Measurements from ENCODE around the gene C1QL4. TPM values are rescaled to one million over a fixed set of nuclear protein-coding genes. Genes with fewer than 3 reads are reported as not detected.
A peak's percentile ranks its signal among the peaks of the same experiment; 100 is the strongest.
"Not testable (repeated sequence)": the region's sequence is repeated elsewhere in the genome, so short reads cannot be mapped to it uniquely, and the experiment has no call there.

The C1QL4 gene
- polyA plus RNA-seq, 1 donor from 2014 or later, result not detected

- Mint-ChIP-seq H3K4me3 (peak overlapping the region; percentile 52 to 86 (median 66)), H3K36me3 (peaks cover 2% of the 10 kb centered on the region), H3K27me3 (peaks cover 43% of the 10 kb centered on the region), H3K4me1 (peaks cover 2 to 8% (median 6%) of the 10 kb centered on the region in 3 donors), H3K27ac (peak overlapping the region in 2 of 3 donors; percentile 23 to 66), H3K9me3 (no peaks in the 10 kb centered on the region)
Observed at GRCh38 chr12:49332891-49333371, 4.1 kb downstream of the C1QL4 start.

GRCh38 chr12:49332441-49332861 lies 4.5 kb downstream of the C1QL4 start:
- Mint-ChIP-seq H3K4me3 (peak overlapping the region in 2 of 4 donors; percentile 38 to 52), H3K36me3 (peaks cover 4% of the 10 kb centered on the region), H3K9me3 (no peaks in the 10 kb centered on the region), H3K27ac (peak overlapping the region in 1 of 3 donors; percentile 48), H3K4me1 (peaks cover 2 to 6% (median 6%) of the 10 kb centered on the region in 3 donors), H3K27me3 (peaks cover 40% of the 10 kb centered on the region)

- Mint-ChIP-seq H3K4me3 (peak overlapping the region in 1 of 4 donors; percentile 52), H3K27ac (peak overlapping the region in 2 of 3 donors; percentile 48 to 59), H3K4me1 (peaks cover 2 to 6% (median 4%) of the 10 kb centered on the region in 3 donors), H3K9me3 (no peaks in the 10 kb centered on the region), H3K36me3 (peaks cover 4% of the 10 kb centered on the region), H3K27me3 (peaks cover 32% of the 10 kb centered on the region)
Observed at GRCh38 chr12:49331380-49332222, 5.4 kb downstream of the C1QL4 start.

GRCh38 chr12:49330631-49331379 lies 6.2 kb downstream of the C1QL4 start:
- peaks cover 31% of the 10 kb centered on the region for H3K27me3 Mint-ChIP-seq
- H3K4me3 Mint-ChIP-seq, result no peak overlapping the region
- H3K27ac Mint-ChIP-seq, result no peak overlapping the region
- peaks cover 2 to 6% (median 4%) of the 10 kb centered on the region in 3 donors for H3K4me1 Mint-ChIP-seq
- no peaks in the 10 kb centered on the region for H3K9me3 Mint-ChIP-seq
- H3K36me3 Mint-ChIP-seq, result peaks cover 4% of the 10 kb centered on the region

GRCh38 chr12:49330032-49330619 lies 6.9 kb downstream of the C1QL4 start:
- peaks cover 24% of the 10 kb centered on the region for H3K27me3 Mint-ChIP-seq
- no peaks in the 10 kb centered on the region for H3K9me3 Mint-ChIP-seq
- H3K4me1 Mint-ChIP-seq, result peaks cover under 1 to 4% (median 2%) of the 10 kb centered on the region in 3 donors
- peaks cover 4% of the 10 kb centered on the region for H3K36me3 Mint-ChIP-seq
- no peak overlapping the region for H3K4me3 Mint-ChIP-seq
- no peak overlapping the region for H3K27ac Mint-ChIP-seq

- no peak overlapping the region for H3K4me3 Mint-ChIP-seq
- peaks cover 0 to 4% (median 4%) of the 10 kb centered on the region in 3 donors for H3K4me1 Mint-ChIP-seq
- H3K27me3 Mint-ChIP-seq, result peaks cover 13% of the 10 kb centered on the region
- H3K36me3 Mint-ChIP-seq, result peaks cover 4% of the 10 kb centered on the region
- no peak overlapping the region for H3K27ac Mint-ChIP-seq
- H3K9me3 Mint-ChIP-seq, result no peaks in the 10 kb centered on the region
Observed at GRCh38 chr12:49328816-49329215, 8.2 kb downstream of the C1QL4 start.

- Mint-ChIP-seq H3K27ac (no peak overlapping the region), H3K36me3 (peaks cover 2% of the 10 kb centered on the region), H3K27me3 (peaks cover 8% of the 10 kb centered on the region), H3K4me3 (no peak overlapping the region), H3K4me1 (peaks cover 5 to 7% (median 5%) of the 10 kb centered on the region in 3 donors), H3K9me3 (no peaks in the 10 kb centered on the region)
Observed at GRCh38 chr12:49327887-49328286, 9.1 kb downstream of the C1QL4 start.

- no peaks in the 10 kb centered on the region for H3K9me3 Mint-ChIP-seq
- H3K4me3 Mint-ChIP-seq, result no peak overlapping the region
- peak overlapping the region in 1 of 3 donors; percentile 71 for H3K27ac Mint-ChIP-seq
- peaks cover 4% of the 10 kb centered on the region for H3K27me3 Mint-ChIP-seq
- peaks cover 7 to 8% (median 7%) of the 10 kb centered on the region in 3 donors for H3K4me1 Mint-ChIP-seq
- peaks cover 2% of the 10 kb centered on the region for H3K36me3 Mint-ChIP-seq
Observed at GRCh38 chr12:49327368-49327767, 9.6 kb downstream of the C1QL4 start.

- Mint-ChIP-seq H3K9me3 (no peaks in the 10 kb centered on the region), H3K4me1 (peaks cover 7 to 14% (median 12%) of the 10 kb centered on the region in 3 donors), H3K27ac (no peak overlapping the region), H3K27me3 (no peaks in the 10 kb centered on the region), H3K4me3 (no peak overlapping the region), H3K36me3 (peaks cover 2% of the 10 kb centered on the region)
Observed at GRCh38 chr12:49325606-49326005, 11.4 kb downstream of the C1QL4 start.

- Mint-ChIP-seq H3K4me3 (peak overlapping the region; percentile 88 to 100 (median 93)), H3K4me1 (peaks cover 7 to 14% (median 12%) of the 10 kb centered on the region in 3 donors), H3K36me3 (peaks cover 2% of the 10 kb centered on the region), H3K27ac (peak overlapping the region in 1 of 3 donors; percentile 78), H3K27me3 (no peaks in the 10 kb centered on the region), H3K9me3 (no peaks in the 10 kb centered on the region)
Observed at GRCh38 chr12:49323524-49324097, 13.4 kb downstream of the C1QL4 start.

- peaks cover 7 to 14% (median 12%) of the 10 kb centered on the region in 3 donors for H3K4me1 Mint-ChIP-seq
- H3K27ac Mint-ChIP-seq, result peak within 1 kb of the TSS; percentile 41 to 94 (median 79)
- no peaks in the 10 kb centered on the region for H3K9me3 Mint-ChIP-seq
- no peaks in the 10 kb centered on the region for H3K27me3 Mint-ChIP-seq
- H3K4me3 Mint-ChIP-seq, result peak within 1 kb of the TSS; percentile 88 to 100 (median 93)
- peaks cover 2% of the 10 kb centered on the region for H3K36me3 Mint-ChIP-seq
Observed at GRCh38 chr12:49322708-49323523, 14.1 kb downstream of the C1QL4 start, which contains the start of gene TROAP. TROAP (plus strand) TSS chr12:49323255; CDS start chr12:49323609, 354 bp downstream.

- Mint-ChIP-seq H3K36me3 (no peaks in the 10 kb centered on the region), H3K4me3 (peak overlapping the region; percentile 88 to 100 (median 93)), H3K27ac (peak overlapping the region in 2 of 3 donors; percentile 79 to 94), H3K4me1 (peaks cover 7 to 14% (median 12%) of the 10 kb centered on the region in 3 donors), H3K9me3 (no peaks in the 10 kb centered on the region), H3K27me3 (no peaks in the 10 kb centered on the region)
Observed at GRCh38 chr12:49322367-49322707, 14.7 kb downstream of the C1QL4 start.

- peaks cover 7 to 14% (median 12%) of the 10 kb centered on the region in 3 donors for H3K4me1 Mint-ChIP-seq
Observed at GRCh38 chr12:49320411-49321103, 16.4 kb downstream of the C1QL4 start.

More at GRCh38 chr12:49320411-49321103, 16.4 kb downstream of the C1QL4 start:
- not testable (repeated sequence) for H3K27ac Mint-ChIP-seq, H3K36me3 Mint-ChIP-seq, H3K9me3 Mint-ChIP-seq, H3K27me3 Mint-ChIP-seq
- peak overlapping the region; percentile 5 to 58 (median 24) for H3K4me3 Mint-ChIP-seq
